GM10248 (cell line): ENCODE measurements around the gene PSMD5.

ENCODE experiments used
- CTCF ChIA-PET: fragments of 300-600 bp; sonication (Branson Sonifier 250); formaldehyde crosslinking; extraction: SDS; loops from one replicate; lab custom pipeline; 2021; ENCODE audit warnings: antibody characterized with exemption; lab: Yijun Ruan, JAX
- POLR2A ChIA-PET: fragments of 350-650 bp; sonication (Branson Sonifier 250); formaldehyde crosslinking; extraction: SDS; loops from one replicate; lab custom pipeline; 2020; ENCODE audit warnings: antibody characterized with exemption; lab: Yijun Ruan, JAX
- DNase-seq: peaks from one replicate; pipeline ENCODE4 v3.0.0; 2012; ENCODE audit errors: extremely low spot score
- TF ChIP-seq, protein P1 (sequence below): IDR thresholded peaks from 2 replicates; pipeline ENCODE4 v1.5.1; 2012; ENCODE audit warnings: mild to moderate bottlenecking, low read depth; ENCODE audit errors: extremely low read depth, missing control alignments, control extremely low read depth

Gene PSMD5

DNA sequence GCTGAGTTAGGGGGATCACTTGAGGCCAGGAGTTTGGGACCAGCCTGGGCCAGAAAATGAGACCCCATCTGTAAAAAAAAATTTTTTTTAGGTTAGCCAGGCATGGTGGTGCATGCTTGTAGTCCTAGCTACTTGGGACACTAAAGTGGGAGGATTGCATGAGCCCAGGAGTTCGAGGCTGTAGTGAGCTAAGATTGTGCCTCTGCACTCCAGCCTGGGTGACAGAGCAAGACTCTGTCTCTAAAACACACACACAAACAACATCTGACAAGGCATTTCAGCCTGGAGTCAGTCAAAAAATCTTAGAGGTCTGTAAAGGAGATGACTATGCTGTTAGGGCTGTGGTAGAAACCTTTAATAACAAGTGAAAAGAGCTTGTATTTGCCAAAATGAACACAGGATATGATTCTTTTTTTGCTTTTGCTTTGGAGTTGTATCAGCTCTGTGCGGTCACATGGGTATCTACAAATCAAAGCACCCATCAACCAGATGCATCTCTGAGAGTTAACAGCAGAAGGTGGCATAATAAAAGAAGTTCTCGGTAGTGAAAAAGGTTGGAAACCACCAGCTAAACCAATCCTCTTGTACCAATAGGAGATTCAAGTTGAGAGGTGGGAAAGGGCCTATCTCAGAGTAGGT is 3.6 kb upstream of the PSMD5 start:
- TF ChIP-seq, protein P1, sequence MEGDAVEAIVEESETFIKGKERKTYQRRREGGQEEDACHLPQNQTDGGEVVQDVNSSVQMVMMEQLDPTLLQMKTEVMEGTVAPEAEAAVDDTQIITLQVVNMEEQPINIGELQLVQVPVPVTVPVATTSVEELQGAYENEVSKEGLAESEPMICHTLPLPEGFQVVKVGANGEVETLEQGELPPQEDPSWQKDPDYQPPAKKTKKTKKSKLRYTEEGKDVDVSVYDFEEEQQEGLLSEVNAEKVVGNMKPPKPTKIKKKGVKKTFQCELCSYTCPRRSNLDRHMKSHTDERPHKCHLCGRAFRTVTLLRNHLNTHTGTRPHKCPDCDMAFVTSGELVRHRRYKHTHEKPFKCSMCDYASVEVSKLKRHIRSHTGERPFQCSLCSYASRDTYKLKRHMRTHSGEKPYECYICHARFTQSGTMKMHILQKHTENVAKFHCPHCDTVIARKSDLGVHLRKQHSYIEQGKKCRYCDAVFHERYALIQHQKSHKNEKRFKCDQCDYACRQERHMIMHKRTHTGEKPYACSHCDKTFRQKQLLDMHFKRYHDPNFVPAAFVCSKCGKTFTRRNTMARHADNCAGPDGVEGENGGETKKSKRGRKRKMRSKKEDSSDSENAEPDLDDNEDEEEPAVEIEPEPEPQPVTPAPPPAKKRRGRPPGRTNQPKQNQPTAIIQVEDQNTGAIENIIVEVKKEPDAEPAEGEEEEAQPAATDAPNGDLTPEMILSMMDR = no peak
- ChIA-PET POLR2A (no interaction called here), CTCF (interaction anchor here (0.8 to 1.2 kb wide), 2 partner anchors 23 to 112 kb away, joined by 3 read pairs; no protein-coding TSS in a partner anchor)
- no peak for DNase-seq

DNA sequence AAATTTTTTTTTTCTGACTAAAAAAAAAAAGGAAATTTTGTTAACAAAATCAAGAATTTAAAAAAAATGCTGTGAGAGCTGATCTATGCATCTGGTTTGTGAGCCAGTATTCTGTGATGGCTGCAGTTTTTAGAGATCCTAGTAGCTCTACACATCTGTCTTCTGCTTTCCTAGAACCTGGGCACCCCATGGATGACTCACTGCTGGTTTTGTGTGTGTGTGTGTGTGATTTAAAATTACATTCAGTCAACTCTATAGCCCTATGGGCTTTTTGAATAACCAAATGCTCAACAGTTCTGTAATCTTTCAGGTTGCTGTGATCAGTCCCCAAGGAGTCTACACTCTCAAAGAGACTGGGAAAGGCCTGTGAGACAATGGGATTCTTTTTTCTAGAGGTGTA is 2.5 kb upstream of the PSMD5 start:
- POLR2A ChIA-PET = interaction anchor here (0.6 to 1.0 kb wide), 3 partner anchors 11 to 55 kb away, joined by 3 to 6 read pairs (median 4); no protein-coding TSS in a partner anchor

DNA sequence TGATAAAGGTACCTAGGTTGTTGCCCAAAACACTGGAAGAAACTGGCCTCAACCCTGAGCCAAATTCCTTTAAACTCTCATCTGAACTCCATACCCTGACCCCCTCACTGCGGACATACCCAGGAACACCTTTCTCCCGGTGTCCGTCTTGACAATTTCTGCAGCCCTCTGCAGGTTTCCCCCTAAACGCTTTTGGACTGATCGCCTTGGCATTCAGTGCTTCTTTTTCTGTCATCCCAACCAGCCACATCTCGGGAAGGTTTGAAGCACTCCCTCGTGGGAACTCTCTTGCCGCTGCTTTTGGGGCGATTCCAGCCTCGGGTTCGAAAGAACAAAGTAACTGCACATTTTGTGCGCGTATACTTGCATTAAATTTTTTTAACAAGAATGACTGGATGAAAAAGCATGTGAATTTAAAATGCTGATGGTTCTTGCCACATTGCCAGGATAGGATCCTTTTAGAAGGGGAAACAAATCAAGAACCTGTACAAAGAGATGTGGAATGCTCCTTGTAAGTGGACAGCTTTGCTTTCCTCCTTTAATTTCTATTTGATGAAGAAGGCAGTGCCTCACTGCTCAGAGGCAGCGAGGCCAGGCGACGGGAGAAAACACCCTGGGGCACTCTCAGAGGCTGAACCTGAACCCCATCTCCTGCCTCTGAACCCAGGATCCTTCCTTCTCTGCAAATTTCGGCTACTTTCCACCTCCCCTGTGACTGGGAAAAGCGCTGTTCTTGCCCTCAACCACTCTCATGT is 615 bp downstream of the PSMD5 start:
- CTCF ChIA-PET = interaction anchor here (0.7 to 1.0 kb wide), 2 partner anchors 17 to 19 kb away, joined by 3 read pairs; no protein-coding TSS in a partner anchor
- POLR2A ChIA-PET = no interaction called here
- no peak for DNase-seq

More for the DNA sequence above, 2.5 kb upstream of the PSMD5 start:
- TF ChIP-seq, protein P1 = no peak
- DNase-seq = no peak
- CTCF ChIA-PET = interaction anchor here (1.3 to 1.6 kb wide), 2 partner anchors 44 to 79 kb away, joined by 3 to 4 read pairs; no protein-coding TSS in a partner anchor

DNA sequence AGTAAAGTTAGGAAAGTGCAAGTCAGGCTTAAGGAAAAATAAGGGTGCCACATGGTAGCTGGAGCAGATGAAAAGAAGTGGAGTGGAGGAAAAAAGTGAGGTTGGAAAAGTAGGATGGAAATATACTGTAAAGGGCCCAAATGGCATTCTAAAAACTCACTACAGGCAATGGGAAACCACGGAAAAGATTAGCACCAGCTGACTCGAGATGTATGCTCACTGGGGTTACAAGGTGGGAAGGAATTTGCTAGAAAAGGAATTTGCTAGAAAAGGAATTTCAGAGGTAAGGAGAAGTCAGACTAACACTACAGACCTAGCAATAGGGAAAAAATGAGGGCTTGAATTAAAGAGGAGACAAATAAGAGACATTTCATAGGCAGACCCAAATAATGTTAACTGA is 3.6 kb downstream of the PSMD5 start:
- ChIA-PET CTCF (no interaction called here), POLR2A (interaction anchor here (0.7 kb wide), 2 partner anchors 10 to 275 kb away, joined by 5 to 10 read pairs; no protein-coding TSS in a partner anchor)
- no peak for DNase-seq
- TF ChIP-seq, protein P1 = no peak

More for the DNA sequence above, 615 bp downstream of the PSMD5 start:
- TF ChIP-seq, protein P1 = no peak

DNA sequence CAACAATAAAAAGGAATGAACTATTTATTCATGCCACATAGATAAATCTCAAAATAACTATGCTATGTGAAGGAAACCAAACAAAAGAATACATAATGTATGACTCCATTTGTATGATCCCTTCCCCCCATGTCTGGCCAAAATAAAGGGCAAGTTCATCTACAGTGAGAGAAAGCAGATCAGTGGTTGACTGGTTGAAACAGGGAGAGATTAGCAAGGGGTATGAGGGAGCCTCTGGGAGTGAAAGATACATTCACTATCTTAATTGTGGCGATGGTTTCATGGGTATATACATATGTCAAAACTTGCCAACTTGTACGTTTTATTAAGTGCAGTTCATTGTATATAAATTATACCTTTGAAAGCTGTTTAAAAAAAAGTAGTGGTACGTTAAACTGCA is 4.8 kb downstream of the PSMD5 start:
- no peak for DNase-seq
- TF ChIP-seq, protein P1 = no peak
- POLR2A ChIA-PET = no interaction called here
- CTCF ChIA-PET = interaction anchor here (0.9 kb wide), 1 partner anchor 10 kb away, joined by 3 read pairs; no protein-coding TSS in a partner anchor

DNA sequence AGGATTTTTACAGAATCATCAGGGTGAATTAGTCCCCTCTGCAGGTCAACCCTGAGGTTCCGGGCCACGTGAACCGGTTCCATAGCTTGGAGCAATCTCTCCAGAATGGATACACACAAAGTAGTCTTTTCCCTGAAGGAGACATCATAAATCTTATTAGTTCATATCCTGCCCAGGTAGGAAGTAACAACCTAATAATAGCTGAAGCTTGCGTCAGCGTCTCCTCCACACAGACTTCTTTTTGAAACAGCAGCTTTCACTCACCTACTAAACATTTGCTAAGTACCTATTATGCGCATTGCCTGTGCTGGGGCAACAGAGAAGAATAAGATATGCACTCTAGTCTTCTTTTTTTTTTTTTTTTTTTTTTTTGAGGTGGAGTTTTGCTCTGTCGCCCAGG is 9.4 kb downstream of the PSMD5 start:
- DNase-seq = no peak
- TF ChIP-seq, protein P1 = no peak
- ChIA-PET CTCF (interaction anchor here (0.8 to 2.4 kb wide), 5 partner anchors 10 to 104 kb away, joined by 3 to 6 read pairs (median 4); a partner anchor contains a TSS), POLR2A (interaction anchor here (0.7 kb wide), 1 partner anchor 10 kb away, joined by 6 read pairs; no protein-coding TSS in a partner anchor)
